C4-2B (cell line): Measurements from ENCODE around the gene CD300E.
"Not testable (repeated sequence)": the region's sequence is repeated elsewhere in the genome, so short reads cannot be mapped to it uniquely, and the experiment has no call there.

Source experiments
- ZFX ChIP-seq: fragments of 450-650 bp; IDR thresholded peaks from 2 replicates; pipeline ENCODE4 v1.6.1; 2017
- TF ChIP-seq, protein P1 (sequence below): fragments of 450-650 bp; conservative IDR thresholded peaks from 2 replicates; pipeline ENCODE4 v1.5.1; 2017; ENCODE audit warnings: mild to moderate bottlenecking

DNA sequence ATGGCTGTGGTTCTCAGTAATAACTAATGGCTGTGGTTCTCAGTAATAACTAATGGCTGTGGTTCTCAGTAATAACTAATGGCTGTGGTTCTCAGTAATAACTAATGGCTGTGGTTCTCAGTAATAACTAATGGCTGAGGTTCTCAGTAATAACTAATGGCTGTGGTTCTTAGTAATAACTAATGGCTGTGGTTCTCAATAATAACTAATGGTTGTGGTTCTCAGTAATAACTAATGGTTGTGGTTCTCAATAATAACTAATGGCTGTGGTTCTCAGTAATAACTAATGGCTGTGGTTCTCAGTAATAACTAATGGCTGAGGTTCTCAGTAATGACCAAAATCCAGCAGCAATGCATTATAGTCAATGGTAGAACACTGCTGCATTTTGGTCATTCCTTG, 49.9 kb downstream of the CD300E start:
- TF ChIP-seq, protein P1, sequence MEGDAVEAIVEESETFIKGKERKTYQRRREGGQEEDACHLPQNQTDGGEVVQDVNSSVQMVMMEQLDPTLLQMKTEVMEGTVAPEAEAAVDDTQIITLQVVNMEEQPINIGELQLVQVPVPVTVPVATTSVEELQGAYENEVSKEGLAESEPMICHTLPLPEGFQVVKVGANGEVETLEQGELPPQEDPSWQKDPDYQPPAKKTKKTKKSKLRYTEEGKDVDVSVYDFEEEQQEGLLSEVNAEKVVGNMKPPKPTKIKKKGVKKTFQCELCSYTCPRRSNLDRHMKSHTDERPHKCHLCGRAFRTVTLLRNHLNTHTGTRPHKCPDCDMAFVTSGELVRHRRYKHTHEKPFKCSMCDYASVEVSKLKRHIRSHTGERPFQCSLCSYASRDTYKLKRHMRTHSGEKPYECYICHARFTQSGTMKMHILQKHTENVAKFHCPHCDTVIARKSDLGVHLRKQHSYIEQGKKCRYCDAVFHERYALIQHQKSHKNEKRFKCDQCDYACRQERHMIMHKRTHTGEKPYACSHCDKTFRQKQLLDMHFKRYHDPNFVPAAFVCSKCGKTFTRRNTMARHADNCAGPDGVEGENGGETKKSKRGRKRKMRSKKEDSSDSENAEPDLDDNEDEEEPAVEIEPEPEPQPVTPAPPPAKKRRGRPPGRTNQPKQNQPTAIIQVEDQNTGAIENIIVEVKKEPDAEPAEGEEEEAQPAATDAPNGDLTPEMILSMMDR = not testable (repeated sequence)
- TF ChIP-seq ZFX = not testable (repeated sequence)
